Prostate gland (tissue), 2 donors: ENCODE results near the gene PAX5.

ENCODE experiments used
- CTCF ChIP-seq, 4 experiments: fragments of 200-600 bp in 2 of 4; fragments of 450-650 bp in 2 of 4; sonication (generic) in 2 of 4; IDR thresholded peaks; 1 replicate in 3 of 4; 2 replicates in 1 of 4; pipeline ENCODE4 v1.5.1; 2016 to 2019; ENCODE audit warnings: antibody characterized with exemption in 4 of 4, mild to moderate bottlenecking in 2 of 4, moderate library complexity in 2 of 4
- POLR2A ChIP-seq: fragments of 450-650 bp; IDR thresholded peaks from one replicate; pipeline ENCODE4 v1.6.1; 2016; ENCODE audit warnings: antibody characterized with exemption, mild to moderate bottlenecking
- POLR2AphosphoS5 ChIP-seq: sonication (generic); formaldehyde crosslinking; IDR thresholded peaks from one replicate; pipeline ENCODE4 v1.6.1; 2017; ENCODE audit warnings: antibody characterized with exemption

DNA sequence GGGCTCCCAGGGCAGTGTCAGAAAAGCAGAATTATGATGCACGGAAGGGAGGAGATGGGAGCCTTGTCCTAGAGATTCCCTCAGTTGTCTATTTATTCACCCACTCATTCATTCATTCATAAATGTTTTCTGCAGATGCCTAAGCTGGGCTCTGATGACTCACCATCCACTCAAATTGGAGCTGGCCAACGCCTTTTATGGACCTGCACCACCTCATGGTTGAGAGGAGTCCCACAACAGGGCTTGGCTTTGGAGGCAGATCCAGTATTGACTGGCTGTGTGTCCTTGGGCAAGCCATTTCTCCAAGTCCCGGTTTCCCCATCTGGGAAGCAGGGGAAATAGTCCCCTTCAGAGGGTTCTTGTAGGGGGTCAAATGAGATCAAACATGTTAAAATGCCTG, 233.6 kb downstream of the PAX5 start:
- TF ChIP-seq CTCF (IDR thresholded peaks at IDR 0.05) (no peak), POLR2AphosphoS5 (no peak), POLR2A (no peak)
